Ramos (cell line): ENCODE data around the gene INAFM1.
"Not testable (repeated sequence)": the region's sequence is repeated elsewhere in the genome, so short reads cannot be mapped to it uniquely, and the experiment has no call there.

ENCODE experiments used
- in situ Hi-C: fragments of 300-500 bp; cut with MboI; formaldehyde crosslinking; loops from one replicate; pipeline ENCODE4 v1.14.3; 2022; ENCODE audit warnings: low sequenced_read_pairs; ENCODE audit not compliant: unreplicated experiment

Gene INAFM1

DNA sequence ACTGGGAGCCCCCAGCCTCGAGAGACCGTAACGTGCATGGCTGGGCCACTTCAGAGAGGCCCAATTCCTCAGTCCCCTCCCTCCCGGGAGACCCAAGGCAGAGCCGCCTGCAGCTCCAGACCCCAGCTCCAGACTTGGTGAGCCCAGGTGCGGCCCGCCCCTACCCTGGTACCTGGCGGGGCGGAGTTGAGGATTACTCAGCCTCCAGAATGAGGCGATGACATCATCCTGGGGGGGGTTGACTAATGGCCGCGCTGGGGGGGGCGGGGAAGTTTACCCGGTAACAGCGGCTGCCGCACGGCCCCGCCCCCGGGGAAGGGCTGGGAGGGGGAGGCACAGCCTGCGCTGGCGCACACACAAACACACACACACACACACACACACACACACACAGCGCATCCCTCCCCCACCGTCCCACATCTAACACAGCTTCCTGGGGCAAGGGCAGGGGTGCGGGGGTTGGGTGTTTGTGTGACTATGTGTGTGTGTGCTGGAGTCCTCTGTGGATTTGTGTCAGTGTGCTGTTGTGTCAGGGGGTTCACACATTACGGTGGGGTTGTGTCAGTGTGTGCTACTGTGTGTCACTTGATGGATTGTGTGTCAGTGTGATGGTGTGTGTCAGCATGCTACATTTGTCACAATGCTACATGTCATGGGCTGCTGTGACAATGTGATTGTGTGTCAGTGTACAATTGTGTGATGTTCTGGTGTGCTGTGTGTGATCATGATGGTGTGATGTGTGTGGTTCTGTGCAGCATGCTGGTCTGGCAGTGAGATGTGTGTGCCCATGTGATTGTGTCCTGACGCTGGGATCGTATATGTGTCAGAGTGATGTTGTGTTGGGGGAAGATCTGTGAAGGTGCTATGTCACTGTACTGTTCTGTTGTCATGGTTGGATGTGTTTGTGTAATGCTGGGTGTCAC, 33.4 kb upstream of the INAFM1 start:
- in situ Hi-C loops = no loop called here

DNA sequence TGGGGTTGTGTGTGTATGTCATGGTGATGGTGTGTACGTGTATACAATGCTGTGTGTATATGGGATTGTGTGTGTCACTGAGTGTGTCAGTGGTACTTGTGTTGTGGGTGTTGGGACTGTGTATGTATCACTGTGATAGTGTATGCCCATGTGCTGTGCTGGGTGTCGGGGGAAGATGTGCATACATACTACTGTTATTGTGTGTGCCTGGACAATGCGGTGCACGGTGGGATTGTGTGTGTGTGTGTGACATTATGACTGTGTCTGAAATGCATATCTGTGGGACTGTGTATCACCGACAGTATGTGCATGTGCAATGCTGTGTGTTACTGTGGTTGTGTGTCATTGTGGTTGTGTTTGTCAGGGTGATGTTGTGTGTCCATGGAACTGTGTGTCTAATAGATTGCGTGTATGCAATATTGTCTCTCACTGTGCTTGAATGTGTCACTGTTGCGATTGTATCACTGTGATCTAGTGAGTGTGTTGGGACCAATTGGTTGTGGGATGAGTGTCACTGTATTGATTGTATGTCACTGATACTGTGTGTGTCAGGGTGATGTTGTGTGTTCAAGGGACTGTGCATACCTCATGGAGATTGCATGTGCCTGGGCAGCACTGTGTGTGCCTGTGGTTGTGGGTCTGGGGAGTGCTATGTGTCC, 32.6 kb upstream of the INAFM1 start:
- in situ Hi-C loops = no loop called here

- in situ Hi-C loops = no loop called here
Observed at GRCh38 chr19:47243364-47243775, 31.3 kb upstream of the INAFM1 start.

DNA sequence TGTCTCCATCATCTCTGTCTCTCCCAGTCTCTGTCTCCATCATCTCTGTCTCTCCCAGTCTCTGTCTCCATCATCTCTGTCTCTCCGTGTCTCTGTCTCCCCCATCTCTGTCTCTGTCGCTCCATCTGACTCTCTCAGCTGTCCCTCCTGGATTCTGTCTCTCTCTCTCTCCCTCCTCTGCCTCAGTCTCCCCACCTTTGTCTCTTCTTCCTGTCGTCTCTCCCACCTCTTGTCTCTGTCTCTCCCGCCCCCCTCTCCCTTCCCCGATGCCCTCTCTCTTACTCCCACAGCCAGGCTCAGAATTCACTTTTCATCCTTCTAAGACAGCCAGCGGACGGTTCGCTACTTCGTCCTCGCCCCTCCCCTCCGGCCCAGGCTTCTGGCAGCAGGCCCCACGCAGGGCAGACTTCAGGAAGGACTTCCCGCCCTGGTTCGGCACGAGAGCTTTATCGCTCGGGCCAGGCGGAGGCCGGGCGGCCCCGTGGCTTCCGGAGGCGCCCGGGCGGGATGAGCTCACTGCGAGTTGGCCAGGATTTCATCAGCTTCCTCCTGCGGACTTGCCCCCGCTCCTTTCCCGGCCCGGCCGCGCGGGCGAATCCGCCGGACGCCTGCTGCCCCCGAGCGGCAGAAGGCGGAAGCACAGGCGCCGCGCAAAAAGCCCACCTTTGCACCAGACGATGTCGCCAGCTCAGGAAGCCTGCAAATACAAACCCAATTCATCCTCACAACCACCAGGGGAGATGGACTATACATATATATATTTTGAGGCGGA, 30.7 kb upstream of the INAFM1 start:
- in situ Hi-C loops = no loop called here

- in situ Hi-C loops = loop anchor here (5.0 kb wide), 1 partner anchor 35 kb away; no protein-coding TSS in a partner anchor
Observed at GRCh38 chr19:47247308-47247990, 27.2 kb upstream of the INAFM1 start.

GRCh38 chr19:47253016-47253415, 21.7 kb upstream of the INAFM1 start:
- in situ Hi-C loops = not testable (repeated sequence)

DNA sequence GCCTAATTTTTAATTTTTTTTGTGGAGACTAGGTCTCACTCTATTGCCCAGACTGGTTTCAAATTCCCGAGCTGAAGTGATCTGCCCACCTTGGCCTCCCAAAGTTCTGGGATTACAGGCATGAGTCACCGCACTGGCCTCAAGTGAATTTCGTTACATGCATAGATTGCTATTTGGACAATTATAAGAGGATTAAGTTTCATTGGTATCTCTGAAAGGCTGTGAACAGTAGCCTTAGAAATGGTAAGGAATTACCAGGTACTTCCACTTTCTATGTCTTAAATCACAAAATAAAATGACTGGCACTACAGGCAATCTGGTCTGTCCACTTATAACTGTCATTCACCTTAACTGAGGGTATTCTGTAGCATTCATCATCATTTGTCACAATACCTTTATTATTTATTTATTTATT, 21.2 kb upstream of the INAFM1 start:
- in situ Hi-C loops = no loop called here

DNA sequence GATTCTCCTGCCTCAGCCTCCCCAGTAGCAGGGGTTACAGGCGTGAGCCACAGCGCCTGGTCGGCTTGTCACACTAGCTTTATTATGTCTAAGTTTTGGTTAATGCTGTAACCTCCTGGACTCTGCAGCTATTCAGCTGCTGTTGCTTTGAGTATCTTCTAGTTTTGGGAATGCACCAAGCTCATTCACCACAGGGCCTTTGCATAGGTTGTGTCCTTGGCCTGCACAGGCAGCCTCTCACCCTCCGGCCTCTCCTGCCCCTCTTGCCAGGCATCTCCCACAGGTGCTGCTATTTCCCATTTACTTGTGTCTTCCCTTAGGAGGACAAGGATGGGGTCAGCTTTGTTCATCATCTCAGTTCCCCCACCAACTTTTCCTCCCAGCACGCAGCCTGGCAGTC, 20.7 kb upstream of the INAFM1 start:
- in situ Hi-C loops = no loop called here

- in situ Hi-C loops = no loop called here
Observed at GRCh38 chr19:47255879-47256692, 18.6 kb upstream of the INAFM1 start, which contains the start of gene CCDC9. CCDC9 (plus strand) TSS chr19:47256525; CDS start chr19:47258401, 1,876 bp downstream.

GRCh38 chr19:47256693-47257410, 17.8 kb upstream of the INAFM1 start:
- in situ Hi-C loops = no loop called here

DNA sequence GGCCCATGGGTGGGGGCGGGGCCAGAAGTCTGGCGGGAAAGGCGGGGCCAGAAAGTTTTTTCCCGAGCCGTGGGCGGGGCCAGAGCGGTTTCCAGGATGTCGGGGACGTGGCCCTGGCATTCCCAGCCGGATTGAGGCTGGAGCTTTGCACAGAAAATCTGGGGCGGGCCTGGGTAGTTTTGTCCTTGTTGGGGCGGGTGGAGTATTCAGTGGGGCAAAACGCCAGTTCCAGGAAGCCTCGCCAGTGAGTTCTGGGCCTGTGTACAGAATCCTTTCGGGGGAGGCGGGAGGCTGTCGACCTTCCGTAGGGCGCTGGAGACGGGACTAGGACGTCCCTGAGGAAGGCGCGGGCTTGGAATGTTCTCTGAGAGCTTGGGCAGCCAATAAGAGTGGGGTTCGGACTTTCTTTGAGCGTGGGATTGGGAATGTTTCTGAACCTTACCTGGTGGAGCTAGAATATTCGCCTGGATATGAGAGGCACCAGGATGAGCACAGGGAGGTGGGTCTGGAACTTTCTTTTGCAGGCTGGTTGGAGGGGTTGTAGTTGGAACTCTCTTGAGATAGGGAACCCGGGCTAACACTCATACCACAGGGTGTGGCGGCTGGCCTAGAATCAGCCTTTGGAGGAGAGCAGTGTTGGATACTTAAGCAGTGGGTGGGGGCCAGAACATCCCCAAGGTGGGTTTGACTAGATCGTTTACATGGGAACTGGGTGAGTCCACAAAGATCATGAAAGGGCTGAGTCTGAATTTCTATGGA, 17.1 kb upstream of the INAFM1 start:
- in situ Hi-C loops = no loop called here

DNA sequence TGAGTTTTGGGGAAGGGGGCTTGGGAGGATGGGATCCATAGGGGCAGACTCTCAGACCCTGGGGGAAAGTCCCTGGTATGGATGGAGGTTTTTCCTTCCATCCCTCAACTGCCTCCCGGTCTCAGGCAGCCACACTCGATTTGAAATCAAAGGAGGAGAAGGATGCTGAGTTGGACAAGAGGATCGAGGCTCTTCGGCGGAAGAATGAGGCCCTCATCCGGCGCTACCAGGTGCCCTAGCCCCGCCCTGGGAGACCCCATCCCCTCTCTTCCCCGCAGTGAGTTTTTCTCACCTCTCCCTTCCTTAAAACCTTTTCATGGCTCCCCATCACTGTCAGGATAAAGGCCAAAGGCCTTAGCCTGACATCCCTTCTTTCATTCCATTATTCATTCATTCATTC, 16.3 kb upstream of the INAFM1 start:
- in situ Hi-C loops = no loop called here

- in situ Hi-C loops = no loop called here
Observed at GRCh38 chr19:47258895-47259555, 15.7 kb upstream of the INAFM1 start.

DNA sequence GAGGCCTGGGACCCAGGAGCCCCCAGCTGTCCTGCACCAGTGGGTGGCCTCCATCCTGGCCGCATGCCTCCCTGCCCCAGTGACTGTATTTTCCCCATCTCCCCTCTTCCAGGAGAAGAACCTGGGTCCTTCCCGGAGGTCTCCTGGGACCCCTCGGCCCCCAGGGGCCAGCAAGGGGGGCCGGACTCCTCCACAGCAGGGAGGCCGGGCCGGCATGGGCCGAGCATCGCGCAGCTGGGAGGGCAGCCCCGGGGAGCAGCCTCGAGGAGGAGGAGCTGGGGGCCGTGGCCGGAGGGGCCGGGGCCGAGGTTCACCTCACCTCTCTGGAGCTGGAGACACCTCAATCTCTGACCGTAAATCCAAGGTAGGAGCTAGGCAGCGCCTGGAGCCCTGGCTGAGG, 14.2 kb upstream of the INAFM1 start:
- in situ Hi-C loops = no loop called here

DNA sequence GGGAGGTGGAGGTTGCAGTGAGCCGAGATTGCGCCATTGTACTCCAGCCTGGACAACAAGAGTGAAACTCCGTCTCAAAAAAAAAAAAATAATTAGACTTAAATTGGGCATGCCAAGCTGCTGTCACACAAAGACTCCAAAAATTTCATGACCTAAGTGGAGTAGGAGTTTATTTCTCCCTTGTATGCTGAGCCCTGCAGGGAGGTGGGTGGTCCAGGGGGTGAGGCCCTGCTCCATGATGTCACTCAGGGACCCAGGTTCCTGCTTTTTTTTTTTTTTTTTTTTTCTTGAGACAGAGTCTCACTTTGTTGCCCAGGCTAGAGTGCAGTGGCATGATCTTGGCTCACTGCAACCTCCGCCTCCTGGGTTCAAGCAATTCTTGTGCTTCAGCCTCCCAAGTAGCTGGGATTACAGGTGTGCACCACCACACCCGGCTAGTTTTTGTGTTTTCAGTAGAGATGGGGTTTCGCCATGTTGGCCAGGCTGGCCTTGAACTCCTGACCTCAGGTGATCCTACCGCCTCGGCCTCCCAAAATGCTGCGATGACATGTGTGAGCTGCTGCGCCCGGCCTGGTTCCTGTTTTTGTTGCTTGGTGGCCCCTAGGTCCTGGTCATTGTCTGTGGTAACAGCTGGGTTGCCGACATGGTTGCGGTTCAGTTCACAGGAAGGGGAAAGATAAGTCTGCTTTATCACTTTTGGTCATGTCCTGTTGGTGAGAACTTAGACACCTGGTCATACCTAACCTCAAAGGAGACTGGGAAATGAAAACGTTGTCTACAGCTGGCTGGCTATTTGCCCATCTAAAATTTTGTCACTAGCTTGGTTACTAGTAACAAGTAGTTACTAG, 12.5 kb upstream of the INAFM1 start:
- in situ Hi-C loops = not testable (repeated sequence)

DNA sequence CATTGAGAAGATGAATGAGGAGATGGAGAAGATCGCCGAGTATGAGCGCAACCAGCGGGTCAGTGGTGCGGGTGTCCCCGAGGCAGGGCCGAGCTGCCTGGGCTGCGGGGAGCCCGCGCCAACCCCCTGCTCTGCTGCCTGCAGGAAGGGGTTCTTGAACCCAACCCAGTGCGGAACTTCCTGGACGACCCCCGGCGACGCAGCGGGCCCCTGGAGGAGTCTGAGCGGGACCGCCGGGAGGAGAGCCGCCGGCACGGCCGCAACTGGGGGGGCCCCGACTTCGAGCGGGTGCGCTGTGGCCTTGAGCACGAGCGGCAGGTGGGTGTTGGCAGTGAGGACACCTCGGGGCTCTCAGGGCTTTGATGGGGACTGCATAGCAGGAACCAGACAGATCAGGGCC, 10.1 kb upstream of the INAFM1 start:
- in situ Hi-C loops = no loop called here
